ENCODE results near the gene EIF1AD.

- TF ChIP-seq CTCF (conservative IDR thresholded peaks at IDR 0.05; ENCODE audit: low read depth, low read length) (no peak), EZH2phosphoT487 (IDR thresholded peaks at IDR 0.05; ENCODE audit: borderline replicate concordance, low read length) (no peak), EZH2 (IDR thresholded peaks at IDR 0.05; ENCODE audit: low read length, unreplicated experiment) (no peak)
These were observed 48.5 kb downstream of the EIF1AD start for GRCh38 chr11:65953471-65953870.
